SK-N-MC (cell line): ENCODE data around the gene ABLIM1.

Experiments
- EZH2 ChIP-seq: fragments of 200-600 bp; sonication (generic); IDR thresholded peaks from one replicate; pipeline ENCODE4 v1.6.1; 2017; ENCODE audit warnings: antibody characterized with exemption
- POLR2AphosphoS5 ChIP-seq: IDR thresholded peaks from 2 replicates; pipeline ENCODE4 v1.6.1; 2012; ENCODE audit warnings: mild to moderate bottlenecking, low read depth, low read length, borderline replicate concordance

- TF ChIP-seq POLR2AphosphoS5 (no peak), EZH2 (no peak)
These were observed 117.8 kb downstream of the ABLIM1 start for GRCh38 chr10:114540236-114540635.
